HS-5 (cell line): ENCODE results near the gene THYN1.
A peak's percentile ranks its signal among the peaks of the same experiment; 100 is the strongest.
"Not testable (repeated sequence)": the region's sequence is repeated elsewhere in the genome, so short reads cannot be mapped to it uniquely, and the experiment has no call there.

Source experiments
- DNase-seq: peaks from one replicate; pipeline ENCODE4 v3.0.0-alpha.2; 2012; ENCODE audit warnings: low read depth

The THYN1 gene

DNA sequence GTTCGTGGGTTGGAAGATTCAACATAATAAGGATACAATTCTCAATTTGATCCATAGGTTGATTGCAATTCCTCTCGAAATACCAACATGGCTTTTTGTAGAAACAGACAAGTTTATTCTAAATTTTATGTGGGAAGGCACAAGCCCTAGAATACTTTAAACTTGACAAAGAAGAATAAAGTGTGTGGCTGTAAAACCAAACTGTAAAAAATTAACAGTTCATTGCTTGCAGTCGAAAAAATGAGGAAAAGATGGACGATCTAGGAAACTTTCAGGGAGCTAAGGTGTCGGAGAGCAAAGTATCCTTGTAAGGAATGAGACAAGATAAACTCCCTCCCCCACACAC is 22.0 kb upstream of the THYN1 start:
- DNase-seq, result no peak

DNA sequence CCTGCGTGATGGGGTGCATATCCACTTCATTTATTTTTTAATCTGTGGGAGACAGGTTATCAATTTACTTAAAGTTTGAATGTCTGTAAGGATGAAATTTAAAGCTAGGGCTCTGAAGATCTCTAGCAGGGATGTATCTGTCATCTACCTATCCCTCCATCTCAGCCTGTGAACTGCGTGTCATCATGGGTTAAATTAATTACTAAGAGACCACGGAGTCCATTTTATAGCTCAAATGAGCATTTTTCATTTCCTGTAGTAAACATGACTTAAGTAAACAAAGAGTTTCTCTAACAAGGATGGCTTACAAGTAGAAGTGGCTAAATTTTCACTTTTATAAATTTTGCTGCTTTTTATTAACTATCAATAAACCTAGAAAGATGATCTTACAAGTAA is 20.2 kb upstream of the THYN1 start:
- no peak for DNase-seq

DNA sequence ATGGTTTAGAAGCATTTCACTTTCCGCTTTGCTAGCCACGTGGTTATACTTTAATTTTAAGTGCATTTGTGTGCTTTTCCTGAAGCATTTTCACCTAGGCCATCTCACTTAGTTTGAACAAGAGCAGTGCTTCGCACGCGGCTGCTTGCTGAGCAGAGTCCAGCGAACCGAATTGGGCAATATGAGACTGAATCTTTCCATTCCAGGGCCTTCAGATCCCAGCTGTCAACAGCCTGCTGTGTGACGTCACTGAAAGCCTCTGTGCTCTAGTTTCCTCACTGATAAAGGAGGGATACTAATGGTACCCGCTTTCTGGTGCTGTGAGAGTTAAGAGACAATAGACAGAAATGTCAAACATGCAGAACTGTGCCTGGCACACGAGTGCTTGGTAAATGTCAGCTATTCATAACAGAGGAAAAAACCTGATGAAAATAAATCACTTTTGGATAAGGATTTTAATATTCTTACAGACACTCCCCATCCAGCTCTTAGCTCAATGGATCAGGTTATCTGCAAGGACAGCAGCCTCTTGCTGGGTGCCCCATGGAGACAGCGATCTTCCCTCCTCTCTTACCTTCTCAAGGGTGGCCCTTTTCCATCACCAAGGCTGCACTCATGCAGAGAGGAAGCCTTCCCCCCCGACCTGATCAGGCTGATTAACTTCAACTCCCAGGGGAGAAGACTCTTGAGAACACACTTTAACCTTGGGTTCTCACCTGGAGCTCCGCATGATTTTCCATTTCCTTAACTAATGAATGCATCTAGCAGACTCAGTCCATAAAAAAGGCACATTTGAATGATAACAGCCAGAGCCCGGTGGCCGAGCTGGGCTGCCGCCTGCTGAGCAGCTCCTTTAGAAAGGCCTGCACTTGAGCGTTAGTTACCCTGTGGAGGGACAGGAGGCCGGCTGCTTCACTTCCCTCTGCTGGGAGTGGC is 19.5 kb upstream of the THYN1 start:
- no peak for DNase-seq

DNA sequence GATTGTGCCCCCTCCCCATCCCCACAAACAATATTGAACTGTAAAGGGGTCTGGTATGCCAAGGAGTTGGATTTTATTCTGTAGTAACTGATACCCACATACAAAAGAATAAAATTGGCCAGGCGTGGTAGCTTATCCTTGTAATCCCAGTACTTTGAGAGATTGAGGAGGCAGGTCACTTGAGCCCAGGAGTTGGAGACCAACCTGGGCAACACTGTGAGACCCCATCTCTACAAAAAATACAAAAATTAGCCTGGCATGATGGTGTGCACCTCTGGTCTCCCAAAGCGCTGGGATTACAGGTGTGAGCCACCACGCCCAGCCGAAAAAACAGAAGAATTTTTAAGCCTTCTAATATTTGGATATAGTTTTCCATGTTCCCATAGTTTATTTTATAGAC is 18.8 kb upstream of the THYN1 start:
- no peak for DNase-seq

DNA sequence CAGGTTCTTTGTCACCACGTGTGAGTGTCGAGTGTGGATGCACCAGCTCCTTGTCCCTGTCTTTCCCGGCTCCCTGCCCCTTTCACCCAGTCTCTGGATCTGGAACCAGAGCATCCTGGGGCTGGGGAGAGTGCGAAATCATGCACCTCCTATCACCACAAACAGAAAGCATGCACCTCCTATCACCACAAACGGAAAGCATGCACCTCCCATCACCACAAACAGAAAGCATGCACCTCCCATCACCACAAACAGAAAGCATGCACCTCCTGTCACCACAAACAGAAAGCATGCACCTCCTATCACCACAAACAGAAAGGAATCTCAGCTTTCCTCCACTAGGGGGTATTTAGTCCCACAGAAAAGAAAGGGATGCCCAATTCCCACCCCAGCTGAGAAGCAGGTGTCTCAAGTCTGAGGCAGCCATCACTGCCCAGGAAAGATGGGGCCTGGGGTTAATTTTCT is 17.1 kb upstream of the THYN1 start:
- DNase-seq, result no peak

DNA sequence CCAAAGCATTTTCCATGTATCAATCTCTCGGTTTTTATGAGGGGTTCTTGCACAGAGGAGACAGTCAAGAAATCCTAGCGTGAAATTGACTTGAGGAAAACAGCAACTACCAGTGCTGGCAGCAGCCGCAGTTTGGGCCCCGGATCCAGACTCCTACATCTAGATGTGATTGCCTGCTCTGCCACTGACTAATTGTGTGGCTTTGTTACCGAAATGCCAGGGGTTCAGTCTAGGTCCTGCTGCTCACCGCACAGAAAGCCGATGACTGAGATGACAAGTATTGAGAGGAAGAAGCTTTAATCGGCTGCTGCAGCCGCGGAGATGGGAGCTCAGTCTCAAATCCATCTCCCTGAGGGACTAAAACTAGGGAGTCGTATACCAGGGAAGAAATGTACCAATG is 14.8 kb upstream of the THYN1 start:
- no peak for DNase-seq

DNA sequence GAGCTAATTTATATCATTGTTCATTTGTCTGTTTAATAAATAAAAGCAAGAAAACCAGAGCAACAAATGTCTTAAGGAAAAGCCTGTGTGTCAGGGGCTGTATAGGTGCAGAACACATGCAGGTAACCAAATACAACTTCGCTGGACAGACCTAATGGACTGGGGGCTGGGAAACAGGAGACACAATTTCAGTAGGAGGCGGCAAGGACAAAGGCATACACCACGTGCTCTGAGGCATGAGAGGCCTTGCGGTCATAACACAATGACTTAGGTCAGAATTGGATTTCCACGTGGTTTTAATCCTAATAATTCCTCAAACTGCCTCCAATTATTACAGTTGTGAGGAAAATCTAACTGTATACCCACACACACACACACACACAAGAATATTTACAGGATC is 14.3 kb upstream of the THYN1 start:
- no peak for DNase-seq

DNA sequence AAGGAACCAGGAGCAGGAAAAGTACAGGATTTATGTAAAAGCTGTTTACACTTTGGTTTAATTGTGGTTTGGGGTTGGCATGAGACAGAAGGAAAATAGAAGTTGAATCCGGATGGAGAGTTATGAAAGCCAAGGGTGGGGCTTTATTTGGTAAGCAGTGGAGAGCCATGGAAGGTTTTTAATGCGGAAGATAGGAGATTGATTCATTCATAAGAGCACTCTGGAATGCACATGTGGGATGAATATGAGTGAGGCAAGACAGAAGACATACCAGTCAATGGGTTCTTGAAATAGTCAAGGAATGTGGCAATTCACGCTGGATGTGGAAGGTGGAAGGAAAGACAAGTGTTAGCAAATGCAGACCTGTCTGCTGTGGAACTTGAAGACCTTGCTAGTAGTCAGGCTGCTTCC is 13.7 kb upstream of the THYN1 start:
- DNase-seq, result peak; percentile 73

DNA sequence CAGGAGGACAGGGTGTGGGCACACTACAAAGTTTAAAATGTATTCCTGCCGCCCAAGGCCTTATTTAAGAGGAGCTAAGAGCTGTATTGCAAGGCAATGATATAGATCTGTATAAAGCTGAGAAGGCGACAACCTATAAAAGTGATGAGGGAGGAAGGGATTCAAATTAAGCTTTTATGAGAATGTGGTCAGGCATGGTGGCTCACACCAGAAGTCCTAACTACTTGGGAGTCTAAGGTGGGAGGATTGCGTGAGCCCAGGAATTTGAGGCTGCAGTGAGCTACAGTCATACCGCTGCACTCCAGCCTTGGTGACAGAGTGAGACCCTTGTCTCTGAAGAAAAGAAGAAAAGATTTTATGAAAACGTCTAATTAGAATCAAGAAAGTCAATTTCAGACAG is 13.3 kb upstream of the THYN1 start:
- DNase-seq, result no peak

DNA sequence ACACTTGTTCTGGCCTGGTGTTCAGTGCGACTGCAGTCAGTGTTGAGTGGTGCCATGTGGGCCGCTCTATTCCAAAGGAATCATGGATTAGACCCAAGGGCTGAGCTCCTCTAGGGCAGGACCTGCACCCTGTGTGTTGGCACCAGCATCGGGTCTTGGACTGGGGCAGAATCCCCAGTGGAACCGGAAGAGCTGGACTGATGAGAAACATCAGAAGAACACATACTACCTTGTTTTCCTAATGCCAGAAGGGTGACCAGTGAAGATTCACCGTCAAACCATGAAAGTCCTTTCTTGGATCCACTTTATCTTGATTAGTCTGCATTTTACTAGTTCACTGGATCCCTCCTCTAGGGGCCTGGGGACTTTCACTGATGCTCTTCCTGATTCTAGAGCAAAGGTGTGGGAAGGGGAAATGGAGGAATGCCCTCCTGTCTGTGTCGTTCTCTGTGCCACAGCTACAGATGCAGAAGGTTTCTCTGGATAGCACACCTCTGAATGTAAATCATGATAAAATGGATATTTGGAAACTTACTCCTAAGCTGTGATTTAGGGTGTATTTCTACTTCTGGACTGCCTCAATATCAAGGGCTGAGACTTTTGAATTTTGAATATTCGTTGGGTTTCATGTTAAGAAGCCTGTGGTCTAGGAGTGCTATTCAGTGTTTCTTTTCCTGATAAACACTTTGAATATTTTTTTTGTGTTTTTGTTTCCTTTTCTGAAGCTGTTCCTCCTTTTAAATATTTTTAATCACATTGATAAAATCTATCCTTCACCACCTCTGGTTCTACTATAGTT is 12.0 kb upstream of the THYN1 start:
- DNase-seq, result no peak

DNA sequence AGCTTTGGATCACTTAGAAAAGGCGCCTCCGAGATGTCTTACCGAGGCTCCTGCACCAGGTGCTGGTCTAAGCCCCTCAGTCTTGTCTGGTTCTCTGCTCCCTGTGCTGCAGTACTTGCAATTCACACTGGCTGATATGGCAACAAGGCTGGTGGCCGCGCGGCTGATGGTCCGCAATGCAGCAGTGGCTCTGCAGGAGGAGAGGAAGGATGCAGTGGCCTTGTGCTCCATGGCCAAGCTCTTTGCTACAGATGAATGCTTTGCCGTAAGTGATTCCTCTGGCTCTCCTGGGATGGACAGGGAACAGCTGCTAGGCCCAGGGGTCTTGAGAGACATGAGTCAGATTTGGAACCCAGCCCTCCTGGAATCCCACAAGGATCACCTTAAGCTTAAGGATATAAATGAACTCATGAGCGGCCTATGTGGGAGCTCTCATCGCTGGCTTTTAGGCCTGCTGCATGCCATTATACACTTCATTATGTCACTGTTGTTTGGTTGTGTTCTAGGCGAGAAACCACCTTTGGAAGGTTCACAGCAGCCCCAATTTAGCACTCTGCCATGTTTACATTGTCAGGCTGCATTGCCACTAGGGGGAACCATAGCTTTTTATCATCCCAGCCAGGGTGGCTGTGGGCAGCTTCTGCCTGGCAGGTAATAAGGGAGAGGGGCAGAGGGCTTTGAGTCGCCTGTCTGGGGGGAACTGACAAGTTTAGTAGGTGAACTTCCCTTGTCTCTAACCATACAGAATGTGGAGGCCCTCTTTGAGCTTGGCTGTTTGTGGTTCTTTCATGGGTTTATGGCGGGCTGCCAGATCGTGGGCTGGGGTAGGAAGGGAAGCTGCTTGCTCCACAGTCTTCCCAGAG is 8.7 kb upstream of the THYN1 start:
- DNase-seq, result no peak

DNA sequence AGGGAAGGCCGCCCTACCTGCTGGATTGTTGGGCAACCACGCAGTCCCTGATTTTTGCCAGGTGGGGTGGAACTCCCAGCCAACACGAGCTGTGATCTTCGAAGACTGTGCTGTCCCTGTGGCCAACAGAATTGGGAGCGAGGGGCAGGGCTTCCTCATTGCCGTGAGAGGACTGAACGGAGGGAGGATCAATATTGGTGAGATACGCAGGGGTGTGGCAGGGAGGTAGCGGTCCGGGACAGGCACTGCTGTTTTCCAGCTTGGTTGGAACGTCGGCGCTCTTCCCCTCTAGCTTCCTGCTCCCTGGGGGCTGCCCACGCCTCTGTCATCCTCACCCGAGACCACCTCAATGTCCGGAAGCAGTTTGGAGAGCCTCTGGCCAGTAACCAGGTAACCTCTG is 7.8 kb upstream of the THYN1 start:
- DNase-seq, result no peak

DNA sequence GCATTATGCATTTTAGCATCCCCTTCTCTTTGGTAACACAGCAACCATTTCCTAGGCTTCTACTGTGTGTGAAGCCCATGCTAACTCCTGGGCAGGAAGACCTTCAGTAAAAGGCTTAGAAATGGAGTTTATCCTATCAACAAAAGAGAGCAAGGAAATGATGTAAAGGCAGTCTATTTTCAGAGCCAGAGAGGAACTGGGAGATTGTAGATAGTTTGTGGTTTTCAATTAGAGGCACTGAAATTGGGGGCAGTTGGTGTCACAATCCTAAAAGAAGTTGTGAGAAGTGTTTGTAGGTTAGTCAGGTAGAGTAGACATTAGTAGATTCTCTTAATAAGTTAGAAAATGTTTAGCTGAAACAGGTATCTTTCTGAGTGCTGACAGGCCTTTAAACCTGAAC is 7.4 kb upstream of the THYN1 start:
- DNase-seq, result no peak

DNA sequence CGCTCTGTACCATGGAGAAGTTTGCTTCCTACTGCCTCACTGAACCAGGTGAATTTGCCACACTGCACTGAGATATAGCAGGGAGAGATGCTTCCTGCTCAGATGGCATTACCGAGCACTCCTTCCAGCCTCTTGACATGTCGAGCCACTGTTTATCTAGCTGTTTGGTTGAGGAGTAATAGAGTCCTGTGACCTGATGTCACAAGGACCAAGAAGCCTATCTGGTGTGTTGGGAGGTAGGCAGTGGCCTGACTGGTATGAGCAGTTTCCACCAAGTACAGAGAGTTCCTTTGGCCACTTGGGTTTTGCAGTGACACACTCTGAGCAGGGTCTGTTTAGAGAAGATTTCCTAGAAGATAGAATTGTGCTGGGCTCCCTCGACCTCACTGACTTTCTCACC is 5.4 kb upstream of the THYN1 start:
- no peak for DNase-seq

DNA sequence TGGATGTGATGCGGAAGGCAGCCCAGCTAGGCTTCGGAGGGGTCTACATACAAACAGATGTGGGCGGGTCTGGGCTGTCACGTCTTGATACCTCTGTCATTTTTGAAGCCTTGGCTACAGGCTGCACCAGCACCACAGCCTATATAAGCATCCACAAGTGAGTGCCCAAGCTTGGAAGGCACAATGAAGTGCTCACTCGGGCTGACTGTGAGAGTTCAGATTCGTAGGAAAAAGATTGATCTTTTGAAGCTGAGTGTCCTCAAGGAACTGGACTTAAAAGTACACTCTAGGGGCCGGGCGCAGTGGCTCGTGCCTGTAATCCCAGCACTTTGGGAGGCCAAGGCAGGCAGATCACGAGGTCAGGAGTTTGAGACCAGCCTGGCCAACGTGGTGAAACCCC is 3.9 kb upstream of the THYN1 start:
- no peak for DNase-seq

DNA sequence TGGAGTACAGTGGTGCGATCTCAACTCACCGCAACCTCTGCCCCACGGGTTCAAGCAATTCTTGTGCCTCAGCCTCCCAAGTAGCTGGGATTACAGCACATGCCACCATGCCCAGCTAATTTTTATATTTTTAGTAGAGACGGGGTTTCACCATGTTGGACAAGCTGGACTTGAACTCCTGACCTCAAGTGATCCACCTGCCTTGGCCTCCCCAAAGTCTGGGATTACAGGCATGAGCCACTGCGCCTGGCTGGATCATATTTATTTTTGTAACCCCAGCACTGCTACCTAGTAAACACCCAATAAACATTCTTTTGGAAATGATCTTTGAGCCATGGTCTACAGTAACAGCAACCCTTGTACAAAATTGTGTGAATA is 2.0 kb upstream of the THYN1 start:
- DNase-seq, result not testable (repeated sequence)

DNA sequence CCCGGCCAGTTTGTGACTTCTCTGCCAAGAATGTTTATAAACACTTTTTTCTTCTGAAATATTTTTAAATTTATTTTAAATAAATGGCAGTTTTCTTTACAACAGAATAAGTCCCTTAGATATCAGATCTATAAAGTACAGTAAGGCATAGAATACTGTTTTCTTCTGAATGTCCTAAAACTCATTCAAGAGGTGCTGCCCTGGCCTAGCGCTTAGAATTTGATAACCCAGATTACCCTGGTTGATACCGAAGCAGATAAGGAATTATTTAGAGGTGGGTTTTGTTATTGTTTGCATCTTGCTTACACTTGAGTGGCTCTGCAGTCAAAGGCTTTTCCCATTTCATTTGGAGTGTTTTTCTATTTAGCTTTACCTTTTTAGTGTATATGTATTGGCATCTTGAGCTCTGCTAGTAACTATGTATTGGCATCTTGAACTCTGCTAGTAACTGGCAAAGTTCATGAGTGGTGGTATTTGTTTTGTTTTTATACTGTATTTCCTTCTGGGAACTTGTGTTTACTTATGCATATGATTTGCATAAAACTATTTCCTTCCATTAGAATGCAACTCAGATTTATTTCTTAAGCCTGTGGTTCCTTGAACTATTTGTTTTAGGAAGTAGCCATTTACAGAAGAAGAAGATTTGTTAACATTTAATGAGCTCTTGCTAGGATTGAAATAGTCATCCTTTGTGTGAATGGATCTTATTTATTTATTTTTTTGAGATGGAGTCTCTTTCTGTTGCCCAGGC is 1.5 kb upstream of the THYN1 start:
- DNase-seq, result no peak

DNA sequence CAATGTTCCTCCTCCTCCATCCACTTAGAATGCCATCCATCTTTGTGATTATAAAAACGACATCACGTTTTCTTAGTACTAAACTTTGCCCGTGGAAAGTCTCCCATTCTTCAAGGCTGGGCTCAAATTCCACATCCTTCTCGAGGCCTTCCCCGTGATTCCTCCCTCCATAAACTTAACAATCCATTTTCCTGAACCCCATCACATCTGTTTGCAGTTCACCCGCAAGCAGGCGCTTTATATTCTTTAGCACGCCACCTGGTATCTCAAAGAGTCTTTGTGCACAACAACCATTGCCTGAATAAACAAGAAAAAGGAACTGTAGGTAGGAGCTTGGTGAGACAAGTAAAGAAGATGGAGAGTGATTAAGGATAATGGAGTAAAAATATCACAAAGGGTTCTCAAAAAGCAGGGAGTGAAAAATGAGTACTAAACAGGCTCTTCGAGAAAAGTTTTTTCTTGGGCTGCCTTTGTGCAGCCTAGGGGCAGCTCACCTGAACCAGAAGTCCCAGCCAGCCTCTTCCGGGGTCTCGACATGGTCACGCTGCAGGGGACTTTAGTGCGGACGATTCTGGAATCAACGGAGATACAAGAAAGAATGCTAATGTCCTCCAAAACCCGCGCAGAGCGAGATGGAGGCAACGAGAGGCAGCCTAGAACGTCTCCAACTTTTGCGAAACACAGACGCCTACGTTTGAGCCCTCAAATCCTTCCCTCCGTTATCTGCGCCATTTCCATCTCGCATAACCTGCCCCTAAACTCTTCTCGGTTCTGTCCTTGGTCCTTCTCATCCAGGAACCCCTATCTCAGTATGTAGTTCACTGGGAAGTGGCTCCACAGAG is 585 bp downstream of the THYN1 start:
- no peak for DNase-seq

DNA sequence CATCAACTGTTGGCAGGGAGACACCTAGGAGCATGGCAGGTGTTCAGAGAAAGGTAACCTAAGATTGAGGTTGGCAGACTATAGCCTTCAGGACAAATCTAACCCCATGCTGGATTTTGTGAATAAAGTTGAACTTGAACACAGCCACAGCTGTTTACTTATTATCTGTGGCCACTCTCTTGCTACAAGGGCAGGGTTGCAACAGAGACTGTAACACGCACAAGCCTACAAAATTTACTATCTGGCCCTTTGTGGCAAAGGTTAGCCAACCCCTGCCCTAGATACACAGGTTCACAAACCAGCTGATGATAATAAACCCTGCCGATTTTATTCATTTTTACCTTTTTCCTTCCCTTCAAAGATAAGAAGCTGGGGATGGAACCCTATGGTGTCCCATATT is 2.5 kb downstream of the THYN1 start:
- DNase-seq, result no peak

DNA sequence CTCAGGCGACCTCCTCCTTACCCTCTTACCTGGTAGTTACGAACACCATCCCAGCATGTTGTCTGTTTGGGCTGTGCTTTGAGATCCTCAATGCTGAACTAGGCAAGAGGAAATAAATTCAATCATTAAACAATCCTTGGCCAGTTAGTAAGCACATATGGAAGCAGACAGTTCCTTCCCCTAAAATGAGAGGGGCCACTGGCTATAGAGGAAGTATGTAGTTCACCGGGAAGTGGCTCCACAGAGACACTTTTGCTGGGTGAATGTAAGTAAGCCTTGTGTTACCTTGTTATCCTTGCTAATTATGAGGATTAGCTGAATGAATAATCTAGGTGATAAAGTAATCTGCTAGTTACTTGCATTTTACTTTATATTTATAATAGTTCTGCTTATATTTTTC is 2.9 kb downstream of the THYN1 start:
- DNase-seq, result no peak
